GM18502 (cell line): ENCODE data around the gene KRT78.
"Not testable (repeated sequence)": the region's sequence is repeated elsewhere in the genome, so short reads cannot be mapped to it uniquely, and the experiment has no call there.

Source experiments
- ATAC-seq: cut with Tn5 transposase; IDR thresholded peaks from one replicate; pipeline ENCODE4 v1.9.1; 2021; ENCODE audit warnings: mild to moderate bottlenecking; ENCODE audit not compliant: unreplicated experiment, poor library complexity

Gene KRT78

GRCh38 chr12:52872644-52873389 is 24.0 kb upstream of the KRT78 start:
- no peak for ATAC-seq

GRCh38 chr12:52871291-52872039 is 22.7 kb upstream of the KRT78 start:
- no peak for ATAC-seq

- peak; percentile 69 for ATAC-seq
These were observed 21.8 kb upstream of the KRT78 start for GRCh38 chr12:52870361-52871290.

- ATAC-seq: no peak
These were observed 18.8 kb upstream of the KRT78 start for GRCh38 chr12:52867642-52868041.

- ATAC-seq: no peak
These were observed 18.4 kb upstream of the KRT78 start for GRCh38 chr12:52867152-52867551.

- no peak for ATAC-seq
These were observed 16.5 kb upstream of the KRT78 start for GRCh38 chr12:52865090-52865944.

GRCh38 chr12:52862023-52862422 is 13.2 kb upstream of the KRT78 start:
- ATAC-seq: no peak

GRCh38 chr12:52861511-52861910 is 12.7 kb upstream of the KRT78 start:
- no peak for ATAC-seq

GRCh38 chr12:52860102-52860823 is 11.5 kb upstream of the KRT78 start:
- ATAC-seq: no peak

GRCh38 chr12:52857500-52857899 is 8.7 kb upstream of the KRT78 start:
- no peak for ATAC-seq

GRCh38 chr12:52856787-52857186 is 8.0 kb upstream of the KRT78 start:
- no peak for ATAC-seq

GRCh38 chr12:52856077-52856476 is 7.3 kb upstream of the KRT78 start:
- ATAC-seq: not testable (repeated sequence)

GRCh38 chr12:52851787-52852186 is 3.0 kb upstream of the KRT78 start:
- no peak for ATAC-seq

- ATAC-seq: no peak
These were observed 1.9 kb upstream of the KRT78 start for GRCh38 chr12:52850681-52851080.

- no peak for ATAC-seq
These were observed 717 bp upstream of the KRT78 start for GRCh38 chr12:52849511-52849910.

- ATAC-seq: no peak
These were observed 1.3 kb downstream of the KRT78 start for GRCh38 chr12:52847335-52848102.

- no peak for ATAC-seq
These were observed 2.3 kb downstream of the KRT78 start for GRCh38 chr12:52846356-52846970.

- no peak for ATAC-seq
These were observed 2.8 kb downstream of the KRT78 start for GRCh38 chr12:52845946-52846345.
